NOMO-1 treated with DMSO at 0.1 percent for 48 hours (cell line): Measurements from ENCODE around the gene STIM1.
A peak's percentile ranks its signal among the peaks of the same experiment; 100 is the strongest.
"Not testable (repeated sequence)": the region's sequence is repeated elsewhere in the genome, so short reads cannot be mapped to it uniquely, and the experiment has no call there.

Experiments used
- DNase-seq: peaks from one replicate; lab custom pipeline; 2025; ENCODE audit not compliant: unreplicated experiment; lab: John Stamatoyannopoulos, UW

The STIM1 gene

DNA sequence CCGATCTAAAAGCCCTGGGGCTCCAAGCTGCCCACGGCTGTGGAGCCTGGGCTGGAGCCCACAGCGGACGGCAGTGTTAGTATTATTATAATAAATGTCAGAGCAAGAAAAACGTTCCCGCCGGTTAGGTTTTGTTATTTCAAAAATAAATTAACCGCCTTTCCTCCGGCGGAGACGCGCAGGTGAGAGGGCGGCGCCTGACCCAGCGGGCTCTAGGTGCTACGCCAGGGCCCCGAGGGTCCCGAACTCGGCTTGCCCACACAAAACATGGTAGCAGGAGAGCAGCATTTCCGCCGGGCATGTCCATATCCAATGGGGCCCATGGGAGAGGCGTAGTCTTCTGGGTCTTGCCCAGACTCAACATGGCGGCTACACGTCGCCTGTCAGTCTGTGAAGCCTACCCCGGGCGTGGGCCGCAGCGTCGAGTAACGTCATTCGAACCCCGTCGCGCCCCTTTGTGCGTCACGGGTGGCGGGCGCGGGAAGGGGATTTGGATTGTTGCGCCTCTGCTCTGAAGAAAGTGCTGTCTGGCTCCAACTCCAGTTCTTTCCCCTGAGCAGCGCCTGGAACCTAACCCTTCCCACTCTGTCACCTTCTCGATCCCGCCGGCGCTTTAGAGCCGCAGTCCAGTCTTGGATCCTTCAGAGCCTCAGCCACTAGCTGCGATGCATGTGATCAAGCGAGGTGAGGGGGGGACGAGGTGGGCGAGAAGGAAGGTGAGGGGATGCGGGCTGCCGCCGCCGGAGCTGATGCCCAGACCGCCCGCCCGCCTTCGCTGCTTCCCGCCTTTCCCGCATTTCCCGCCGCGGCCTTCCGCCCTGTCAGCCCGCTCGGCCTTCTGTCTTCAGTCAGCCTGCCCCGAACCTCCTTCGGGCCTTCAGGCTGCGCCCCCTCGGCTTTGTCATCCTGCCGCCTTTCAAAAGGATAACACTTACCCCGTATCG is 239.2 kb downstream of the STIM1 start, which contains the start of gene RRM1:
Gene RRM1 (plus strand): TSS at position 452 of the 944 bp plus-strand sequence. CDS start 214 bp downstream, at position 666.
- peak; percentile 94 for DNase-seq

DNA sequence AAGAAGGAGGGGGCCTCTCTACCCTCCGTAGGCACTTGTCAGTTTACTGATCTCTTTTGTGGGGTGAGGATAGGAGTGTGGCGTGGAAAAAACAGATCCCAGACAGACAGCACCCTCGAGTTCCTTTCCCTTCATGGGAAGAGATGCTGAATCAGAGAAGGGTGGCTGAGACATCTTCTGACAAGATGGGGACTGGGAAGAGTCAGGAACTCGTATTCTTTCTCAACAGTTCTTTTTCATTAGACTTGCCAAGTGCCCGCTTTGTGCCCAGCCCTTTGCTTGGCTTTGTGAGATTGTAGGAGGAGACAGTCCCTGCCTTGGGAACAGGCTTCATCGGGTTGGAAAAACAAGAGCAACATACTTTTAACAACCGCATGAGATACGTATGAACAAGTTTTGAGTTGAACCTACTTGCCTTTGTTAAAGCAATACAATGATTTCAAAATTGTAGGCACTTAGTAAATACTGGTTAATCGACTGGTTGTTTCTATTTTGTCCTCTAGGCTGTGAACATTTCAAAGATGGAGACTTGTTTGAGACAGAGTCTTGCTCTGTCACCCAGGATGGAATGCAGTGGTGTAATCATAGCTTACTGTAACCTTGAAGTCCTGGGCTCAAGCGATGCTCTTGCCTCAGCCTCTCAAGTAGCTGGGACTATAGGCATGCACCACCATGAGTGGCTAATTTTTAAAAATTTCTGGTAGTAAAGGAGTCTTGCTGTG is 240.2 kb downstream of the STIM1 start:
- DNase-seq: peak; percentile 14

DNA sequence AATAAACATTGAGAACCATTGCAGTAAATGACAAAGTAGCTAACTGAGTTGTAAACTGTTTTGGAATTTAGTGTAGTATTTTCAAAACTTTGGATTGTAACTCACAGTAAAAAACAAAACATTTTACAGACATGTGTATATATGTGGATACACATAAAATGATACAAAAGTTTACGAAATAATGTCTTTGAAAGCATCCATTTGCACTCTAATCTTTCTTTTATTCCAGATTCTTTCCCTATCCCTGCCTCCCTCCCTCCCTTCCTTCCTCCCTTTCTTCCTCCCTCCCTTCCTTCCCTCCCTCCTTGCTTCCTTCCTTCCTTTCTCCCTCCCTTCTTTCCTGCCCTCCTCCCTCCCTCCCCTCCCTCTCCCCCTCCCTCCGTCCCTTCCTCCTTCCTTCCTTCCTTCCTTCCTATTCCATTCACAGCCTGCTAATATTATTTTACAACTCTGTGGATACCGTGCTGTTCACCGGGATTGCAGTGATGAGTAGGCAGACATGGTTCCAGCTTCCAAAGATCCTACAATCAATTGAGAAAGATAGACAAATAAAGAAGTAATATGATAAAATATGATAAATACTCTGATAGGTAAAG is 242.7 kb downstream of the STIM1 start:
- no peak for DNase-seq

DNA sequence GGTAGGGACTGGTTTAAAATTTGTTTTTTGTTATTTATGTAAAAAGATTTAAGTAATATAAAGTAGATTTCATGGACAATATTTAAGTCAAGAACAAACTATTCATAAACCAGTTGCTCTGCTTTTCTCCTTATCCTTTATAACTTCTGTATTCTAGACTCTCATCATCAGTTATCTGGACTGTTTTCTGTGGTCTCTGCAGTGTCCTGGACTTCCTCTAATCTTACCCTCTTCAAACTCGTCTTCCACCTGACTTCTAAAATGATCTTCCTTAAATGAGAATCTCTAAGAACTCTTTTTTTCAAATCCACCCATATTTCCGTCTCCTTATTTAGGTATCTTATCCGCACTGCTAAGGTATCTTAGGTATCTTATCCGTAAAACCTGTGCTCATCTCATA is 247.2 kb downstream of the STIM1 start:
- peak; percentile 24 for DNase-seq

- no peak for DNase-seq
Measured at GRCh38 chr11:4103269-4103668, 247.8 kb downstream of the STIM1 start.

DNA sequence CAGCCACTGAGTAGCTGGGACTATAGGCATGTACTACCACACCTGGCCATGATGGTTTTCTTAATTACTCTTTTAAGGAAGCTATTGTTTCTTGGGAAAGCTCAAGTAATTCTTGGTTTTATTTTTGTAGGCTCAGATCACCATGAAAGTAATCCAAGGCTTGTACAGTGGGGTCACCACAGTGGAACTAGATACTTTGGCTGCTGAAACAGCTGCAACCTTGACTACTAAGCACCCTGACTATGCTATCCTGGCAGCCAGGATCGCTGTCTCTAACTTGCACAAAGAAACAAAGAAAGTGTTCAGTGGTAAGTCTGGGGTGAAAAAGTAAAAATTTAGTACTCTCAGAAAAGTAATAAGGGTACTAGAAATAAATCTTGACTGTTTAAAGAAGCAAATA is 250.5 kb downstream of the STIM1 start:
- no peak for DNase-seq

DNA sequence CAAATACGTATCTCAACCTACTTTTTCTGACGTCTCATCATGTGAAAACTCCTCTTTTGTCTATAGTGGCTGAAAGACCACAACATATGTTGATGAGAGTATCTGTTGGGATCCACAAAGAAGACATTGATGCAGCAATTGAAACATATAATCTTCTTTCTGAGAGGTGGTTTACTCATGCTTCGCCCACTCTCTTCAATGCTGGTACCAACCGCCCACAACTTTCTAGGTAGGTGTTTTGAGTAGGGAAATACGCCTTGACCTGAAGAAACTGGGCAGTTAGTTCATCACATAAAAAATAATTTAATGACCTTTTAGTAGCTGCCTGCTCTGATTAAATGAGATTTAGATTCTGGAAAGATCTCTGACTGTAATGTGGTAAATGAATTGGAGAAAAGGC is 256.4 kb downstream of the STIM1 start:
- DNase-seq: no peak

DNA sequence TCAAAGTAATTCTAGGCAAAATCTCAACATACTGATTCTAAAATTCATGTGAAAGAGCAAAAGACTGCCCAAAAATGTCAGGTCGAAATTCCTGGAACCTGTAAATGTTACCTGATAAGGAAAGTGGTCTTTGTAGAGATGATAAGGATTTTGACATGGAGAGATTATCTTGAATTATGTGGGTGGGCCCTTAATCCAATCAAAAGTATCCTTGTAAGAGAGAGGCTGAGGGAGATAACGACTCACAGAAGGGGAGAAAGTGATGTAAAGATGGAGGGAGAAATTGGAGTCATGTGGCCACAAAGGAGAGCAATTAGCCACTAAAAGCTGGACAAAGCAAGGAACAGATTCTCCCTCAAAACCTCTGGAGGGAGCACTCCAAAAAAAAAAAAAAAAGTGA is 259.7 kb downstream of the STIM1 start:
- DNase-seq: no peak

DNA sequence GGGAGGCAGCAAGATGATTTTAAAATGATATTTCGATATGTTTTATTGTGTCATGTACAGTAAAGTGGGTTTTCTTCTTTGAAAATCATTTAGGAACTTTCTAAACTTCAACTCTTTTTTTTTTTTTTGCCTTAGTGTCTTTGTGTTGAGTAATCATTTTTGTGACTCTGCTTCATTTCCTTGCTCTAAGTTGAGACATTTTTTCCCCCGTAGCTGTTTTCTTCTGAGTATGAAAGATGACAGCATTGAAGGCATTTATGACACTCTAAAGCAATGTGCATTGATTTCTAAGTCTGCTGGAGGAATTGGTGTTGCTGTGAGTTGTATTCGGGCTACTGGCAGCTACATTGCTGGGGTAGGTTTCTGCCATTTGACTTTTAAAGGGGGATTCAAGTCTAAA is 262.6 kb downstream of the STIM1 start:
- no peak for DNase-seq

- DNase-seq: no peak
Measured at GRCh38 chr11:4123218-4123617, 267.8 kb downstream of the STIM1 start.

GRCh38 chr11:4125141-4125540 is 269.7 kb downstream of the STIM1 start:
- DNase-seq: no peak

DNA sequence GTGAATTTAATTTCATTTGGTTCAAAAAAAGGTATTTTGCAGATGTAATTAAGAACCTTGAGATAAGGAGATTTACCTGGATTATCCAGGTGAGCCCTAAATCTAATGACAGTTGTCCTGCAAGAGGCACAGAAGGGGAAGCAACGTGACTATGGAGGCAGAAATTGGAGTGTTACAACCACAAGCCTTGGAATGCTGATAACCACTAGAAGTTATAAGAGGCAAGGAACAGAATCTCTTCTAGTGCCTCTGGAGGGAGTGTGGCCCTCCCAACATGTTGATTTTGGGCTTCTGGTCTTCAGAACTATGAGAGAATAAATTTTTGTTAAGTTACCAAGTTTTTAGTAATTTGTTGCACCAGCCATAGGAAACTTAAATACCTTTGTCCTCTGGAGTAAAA is 271.9 kb downstream of the STIM1 start:
- DNase-seq: no peak

DNA sequence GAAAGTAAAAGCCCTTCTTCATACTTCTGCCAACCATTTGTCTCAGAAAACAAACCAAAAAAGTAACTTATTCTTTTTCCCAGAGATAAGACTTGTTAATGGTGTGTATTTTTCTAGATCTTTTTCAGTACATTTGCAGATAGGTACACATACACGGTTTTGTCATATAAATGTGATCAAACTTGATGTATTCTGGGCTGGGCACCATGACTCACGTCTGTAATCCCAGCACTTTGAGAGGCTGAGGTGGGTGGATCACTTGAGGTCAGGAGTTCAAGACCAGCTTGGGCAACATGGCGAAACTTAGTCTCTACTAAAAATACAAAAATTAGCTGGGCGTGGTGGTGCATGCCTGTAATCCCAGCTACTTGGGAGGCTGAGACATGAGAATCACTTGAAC is 274.8 kb downstream of the STIM1 start:
- not testable (repeated sequence) for DNase-seq

- no peak for DNase-seq
Measured at GRCh38 chr11:4134806-4135205, 279.3 kb downstream of the STIM1 start.

- no peak for DNase-seq
Measured at GRCh38 chr11:4138497-4138896, 283.0 kb downstream of the STIM1 start.

- DNase-seq: no peak
Measured at GRCh38 chr11:4140067-4140636, 284.7 kb downstream of the STIM1 start.
